GM18861 (cell line): ENCODE data around the gene CPTP.
"Not testable (repeated sequence)": the region's sequence is repeated elsewhere in the genome, so short reads cannot be mapped to it uniquely, and the experiment has no call there.

Source experiments
- ATAC-seq: cut with Tn5 transposase; IDR thresholded peaks from one replicate; pipeline ENCODE4 v1.9.1; 2021; ENCODE audit not compliant: unreplicated experiment

CPTP gene

GRCh38 chr1:1305300-1306069 is 19.1 kb upstream of the CPTP start:
- peak; percentile 27 for ATAC-seq

- no peak for ATAC-seq
Observed at GRCh38 chr1:1306070-1306660, 18.4 kb upstream of the CPTP start.

- no peak for ATAC-seq
Observed at GRCh38 chr1:1306661-1307260, 17.8 kb upstream of the CPTP start.

- ATAC-seq, result peak; percentile 10
Observed at GRCh38 chr1:1307261-1307922, 17.2 kb upstream of the CPTP start.

GRCh38 chr1:1307923-1308755 is 16.5 kb upstream of the CPTP start, which contains the start of the genes ACAP3 and PUSL1:
TSS of gene ACAP3 (minus strand) at chr1:1307930. CDS start at chr1:1307815, 115 bp downstream.
TSS of gene PUSL1 (plus strand) at chr1:1308597. CDS start at chr1:1308644, 47 bp downstream.
- ATAC-seq, result peak; percentile 37

- no peak for ATAC-seq
Observed at GRCh38 chr1:1308756-1309250, 15.8 kb upstream of the CPTP start.

- no peak for ATAC-seq
Observed at GRCh38 chr1:1309251-1310108, 15.1 kb upstream of the CPTP start.

- ATAC-seq, result no peak
Observed at GRCh38 chr1:1310109-1310385, 14.6 kb upstream of the CPTP start.

GRCh38 chr1:1310476-1311053 is 14.0 kb upstream of the CPTP start:
- ATAC-seq, result no peak

GRCh38 chr1:1311107-1312104 is 13.2 kb upstream of the CPTP start:
- no peak for ATAC-seq

GRCh38 chr1:1312450-1313314 is 11.9 kb upstream of the CPTP start:
- no peak for ATAC-seq

GRCh38 chr1:1313500-1314236 is 10.9 kb upstream of the CPTP start:
- no peak for ATAC-seq

GRCh38 chr1:1314237-1314586 is 10.4 kb upstream of the CPTP start:
- ATAC-seq, result no peak

GRCh38 chr1:1314678-1315335 is 9.8 kb upstream of the CPTP start:
- ATAC-seq, result no peak

GRCh38 chr1:1315435-1315954 is 9.1 kb upstream of the CPTP start:
- ATAC-seq, result no peak

GRCh38 chr1:1316199-1316598 is 8.4 kb upstream of the CPTP start:
- ATAC-seq, result not testable (repeated sequence)
